WTC11 (cell line): ENCODE data around the gene GADD45GIP1. TPM values are rescaled to one million over a fixed set of nuclear protein-coding genes. Genes with fewer than 3 reads are reported as not detected.

Experiments
- ATAC-seq: fragments of 200-7000 bp; cut with Tn5 transposase; 2 replicates; pipeline ENCODE4 v1.10.0; 2021; ENCODE audit warnings: mild to moderate bottlenecking, moderate library complexity
- CTCF ChIA-PET: fragments of 300-600 bp; sonication (Branson Sonifier 250); formaldehyde crosslinking; loops from one replicate; lab custom pipeline; 2021; ENCODE audit warnings: antibody characterized with exemption; lab: Charles Lee
- POLR2A ChIA-PET: fragments of 350-600 bp; sonication (Branson Sonifier 250); formaldehyde crosslinking; loops from one replicate; lab custom pipeline; 2021; ENCODE audit warnings: antibody characterized with exemption; lab: Charles Lee
- DNase-seq: peaks from one replicate; pipeline ENCODE4 v3.0.0; 2021; ENCODE audit warnings: low spot score
- H3K27ac Mint-ChIP-seq: 2 replicates; pipeline ENCODE4 v1.8.0; 2021; ENCODE audit warnings: mixed read lengths
- H3K27me3 Mint-ChIP-seq: 2 replicates; pipeline ENCODE4 v1.8.0; 2021; ENCODE audit warnings: low read depth, mild to moderate bottlenecking, moderate library complexity, mixed read lengths
- H3K36me3 Mint-ChIP-seq: 2 replicates; pipeline ENCODE4 v1.8.0; 2021; ENCODE audit warnings: mixed read lengths
- H3K4me1 Mint-ChIP-seq: 2 replicates; pipeline ENCODE4 v1.8.0; 2022; ENCODE audit warnings: mixed read lengths
- H3K4me3 Mint-ChIP-seq: 2 replicates; pipeline ENCODE4 v1.8.0; 2021; ENCODE audit warnings: mild to moderate bottlenecking, moderate library complexity, mixed read lengths
- H3K9me3 Mint-ChIP-seq: 2 replicates; pipeline ENCODE4 v1.8.0; 2021; ENCODE audit warnings: mixed read lengths
- ARID4B ChIP-seq: sonication (generic); formaldehyde crosslinking; IDR thresholded peaks from 2 replicates; pipeline ENCODE4 v1.8.0; 2023; ENCODE audit warnings: missing genetic modification reagents, mild to moderate bottlenecking, borderline replicate concordance
- CBFB ChIP-seq: sonication (generic); formaldehyde crosslinking; IDR thresholded peaks from 2 replicates; pipeline ENCODE4 v1.8.1; 2022; ENCODE audit warnings: mild to moderate bottlenecking, low read depth, missing genetic modification reagents
- ELF4 ChIP-seq: sonication (generic); formaldehyde crosslinking; IDR thresholded peaks from 2 replicates; pipeline ENCODE4 v1.8.1; 2022; ENCODE audit warnings: low read depth, mild to moderate bottlenecking, moderate library complexity, missing genetic modification reagents
- ETV6 ChIP-seq: sonication (generic); formaldehyde crosslinking; IDR thresholded peaks from 2 replicates; pipeline ENCODE4 v1.8.1; 2022; ENCODE audit warnings: mild to moderate bottlenecking, missing genetic modification reagents
- FOXK1 ChIP-seq: sonication (generic); formaldehyde crosslinking; IDR thresholded peaks from 2 replicates; pipeline ENCODE4 v1.8.0; 2022; ENCODE audit warnings: mild to moderate bottlenecking, moderate library complexity, missing genetic modification reagents
- FOXP1 ChIP-seq: sonication (generic); formaldehyde crosslinking; IDR thresholded peaks from 2 replicates; pipeline ENCODE4 v1.8.0; 2022; ENCODE audit warnings: missing genetic modification reagents, mild to moderate bottlenecking, moderate library complexity, borderline replicate concordance
- FOXP4 ChIP-seq: sonication (generic); formaldehyde crosslinking; IDR thresholded peaks from 2 replicates; pipeline ENCODE4 v1.8.0; 2022; ENCODE audit warnings: mild to moderate bottlenecking, missing genetic modification reagents
- GTF2I ChIP-seq: fragments of 250-450 bp; sonication (Bioruptor Pico); conservative IDR thresholded peaks from 2 replicates; pipeline ENCODE4 v1.4.0; 2021; ENCODE audit warnings: mild to moderate bottlenecking
- NR2C2 ChIP-seq: sonication (generic); formaldehyde crosslinking; IDR thresholded peaks from 2 replicates; pipeline ENCODE4 v1.8.0; 2022; ENCODE audit warnings: mild to moderate bottlenecking, missing genetic modification reagents
- NR3C1 ChIP-seq: sonication (generic); formaldehyde crosslinking; conservative IDR thresholded peaks from 2 replicates; pipeline ENCODE4 v1.8.1; 2023; ENCODE audit warnings: low read depth, mild to moderate bottlenecking, missing genetic modification reagents
- PRRX2 ChIP-seq: fragments of 250-450 bp; sonication (Bioruptor Pico); IDR thresholded peaks from 2 replicates; pipeline ENCODE4 v1.8.0; 2021; ENCODE audit warnings: mild to moderate bottlenecking
- TCF7 ChIP-seq: sonication (generic); formaldehyde crosslinking; IDR thresholded peaks from 2 replicates; pipeline ENCODE4 v1.8.0; 2022; ENCODE audit warnings: mild to moderate bottlenecking, low read depth, missing genetic modification reagents, moderate library complexity
- TEAD4 ChIP-seq: sonication (generic); formaldehyde crosslinking; IDR thresholded peaks from 2 replicates; pipeline ENCODE4 v1.8.0; 2022; ENCODE audit warnings: mild to moderate bottlenecking, missing genetic modification reagents
- ZBTB21 ChIP-seq: sonication (generic); formaldehyde crosslinking; IDR thresholded peaks from 2 replicates; pipeline ENCODE4 v1.8.1; 2023; ENCODE audit warnings: mild to moderate bottlenecking, missing genetic modification reagents, borderline replicate concordance
- ZNF121 ChIP-seq: sonication (generic); formaldehyde crosslinking; IDR thresholded peaks from 2 replicates; pipeline ENCODE4 v1.8.0; 2023; ENCODE audit warnings: missing genetic modification reagents
- ZNF219 ChIP-seq: sonication (generic); formaldehyde crosslinking; IDR thresholded peaks from 2 replicates; pipeline ENCODE4 v1.8.0; 2023; ENCODE audit warnings: missing genetic modification reagents, mild to moderate bottlenecking, borderline replicate concordance
- ZNF232 ChIP-seq: sonication (generic); formaldehyde crosslinking; IDR thresholded peaks from 2 replicates; pipeline ENCODE4 v1.8.0; 2022; ENCODE audit warnings: mild to moderate bottlenecking, missing genetic modification reagents
- ZNF532 ChIP-seq: fragments of 250-450 bp; sonication (Bioruptor Pico); IDR thresholded peaks from 2 replicates; pipeline ENCODE4 v1.9.0; 2021; ENCODE audit warnings: mild to moderate bottlenecking, borderline replicate concordance
- ZNF671 ChIP-seq: fragments of 250-450 bp; sonication (Bioruptor Pico); IDR thresholded peaks from 2 replicates; pipeline ENCODE4 v1.8.0; 2021; ENCODE audit warnings: mild to moderate bottlenecking
- ZSCAN18 ChIP-seq: fragments of 250-450 bp; sonication (Bioruptor Pico); IDR thresholded peaks from 2 replicates; pipeline ENCODE4 v2.1.2; 2022; ENCODE audit warnings: mild to moderate bottlenecking, moderate library complexity
- total RNA-seq: library from RNA; stranded (reverse); gene quantifications from 3 replicates; pipeline ENCODE4 v1.2.3, GENCODE V29; 2021

Gene GADD45GIP1
- total RNA-seq, 1 experiment from 2014 or later, result 54.4 TPM

- H3K27ac Mint-ChIP-seq, result no peak overlapping the region
Observed at GRCh38 chr19:12948612-12949362, 8.2 kb downstream of the GADD45GIP1 start.

GRCh38 chr19:12947702-12948611 is 9.1 kb downstream of the GADD45GIP1 start:
- Mint-ChIP-seq H3K4me3 (peak overlapping the region; percentile 26), H3K27ac (peak overlapping the region; percentile 68), H3K27me3 (no peaks in the 10 kb centered on the region; the same call in 1 of the 2 replicates), H3K36me3 (peaks cover 67% of the 10 kb centered on the region), H3K9me3 (no peaks in the 10 kb centered on the region), H3K4me1 (peaks cover 19% of the 10 kb centered on the region)
- ATAC-seq, result no peak
- no peak for DNase-seq
- ChIA-PET POLR2A (no interaction called here), CTCF (interaction anchor here (1.9 to 2.0 kb wide), 2 partner anchors 17 to 30 kb away, joined by 7 to 8 read pairs; no protein-coding TSS in a partner anchor)
- TF ChIP-seq PRRX2 (CRISPR knock-in tag) (no peak), ZBTB21 (CRISPR knock-in tag) (no peak), ZNF219 (CRISPR knock-in tag) (no peak), ZNF532 (CRISPR knock-in tag) (no peak), ETV6 (CRISPR knock-in tag) (no peak), NR3C1 (CRISPR knock-in tag) (no peak), NR2C2 (CRISPR knock-in tag) (no peak), FOXK1 (CRISPR knock-in tag) (no peak), ZNF232 (CRISPR knock-in tag) (no peak), CBFB (CRISPR knock-in tag) (no peak), ARID4B (no peak)

More at GRCh38 chr19:12948612-12949362, 8.2 kb downstream of the GADD45GIP1 start:
- Mint-ChIP-seq H3K36me3 (peaks cover 59% of the 10 kb centered on the region), H3K4me1 (peaks cover 17% of the 10 kb centered on the region), H3K4me3 (peak overlapping the region; percentile 18; the same call in 1 of the 2 replicates), H3K9me3 (no peaks in the 10 kb centered on the region), H3K27me3 (no peaks in the 10 kb centered on the region)
- ChIA-PET POLR2A (interaction anchor here (0.6 kb wide), 1 partner anchor 333 kb away, joined by 4 read pairs; no protein-coding TSS in a partner anchor), CTCF (interaction anchor here (1.8 to 1.9 kb wide), 2 partner anchors 17 kb away, joined by 7 to 8 read pairs; no protein-coding TSS in a partner anchor)
- DNase-seq, result no peak
- no peak for ATAC-seq
- TF ChIP-seq TEAD4 (CRISPR knock-in tag) (no peak), GTF2I (CRISPR knock-in tag) (no peak), FOXP1 (no peak), FOXP4 (CRISPR knock-in tag) (no peak), ZSCAN18 (CRISPR knock-in tag) (no peak), CBFB (CRISPR knock-in tag) (no peak), ZNF121 (no peak), TCF7 (CRISPR knock-in tag) (no peak), ELF4 (CRISPR knock-in tag) (no peak), ZNF671 (CRISPR knock-in tag) (no peak)
